Measurements from ENCODE around the gene ETV6.
"Not testable (repeated sequence)": the region's sequence is repeated elsewhere in the genome, so short reads cannot be mapped to it uniquely, and the experiment has no call there.

The ETV6 gene

DNA sequence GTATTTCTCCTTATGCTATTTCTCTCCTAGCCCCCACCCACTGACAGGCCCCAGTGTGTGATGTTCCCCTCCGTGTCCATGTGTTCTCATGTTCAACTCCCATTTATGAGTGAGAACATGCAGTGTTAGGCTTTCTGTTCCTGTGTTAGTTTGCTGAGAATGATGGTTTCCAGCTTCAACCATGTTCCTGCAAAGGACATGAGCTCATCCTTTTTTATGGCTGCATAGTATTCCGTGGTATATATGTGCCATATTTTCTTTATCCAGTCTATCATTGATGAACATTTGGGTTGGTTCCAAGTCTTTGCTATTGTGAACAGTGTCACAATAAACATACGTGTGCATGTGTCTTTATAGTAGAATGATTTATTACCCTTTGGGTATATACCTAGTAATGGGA lies 32.2 kb downstream of the ETV6 start:
- H3K27ac ChIP-seq (ENCODE audit: low read depth, low read length, severe bottlenecking); H3K4me3 ChIP-seq (ENCODE audit: extremely low read depth, insufficient read depth, low read length, poor library complexity, severe bottlenecking); H3K9me3 ChIP-seq (ENCODE audit: control insufficient read depth, low read length); H3K4me1 ChIP-seq (ENCODE audit: control insufficient read depth, insufficient read depth, low read length, poor library complexity, severe bottlenecking): not testable (repeated sequence)
- WGBS, 2 experiments (ENCODE audit: insufficient coverage in 2 of 2) = 92% methylated on average over 2 of the region's 3 CpGs; no CpG with 5 or more reads in 1 of the 2 experiments
- H3K36me3 ChIP-seq (ENCODE audit: control insufficient read depth, insufficient read depth, low read length) = peaks cover 11% of the 10 kb centered on the region

GRCh38 chr12:11684393-11684792 lies 34.9 kb downstream of the ETV6 start:
- H3K9me3 ChIP-seq (ENCODE audit: control insufficient read depth, low read length) = no peaks in the 10 kb centered on the region
- H3K4me1 ChIP-seq (ENCODE audit: control insufficient read depth, insufficient read depth, low read length, poor library complexity, severe bottlenecking) = peaks cover 17% of the 10 kb centered on the region
- no peak overlapping the region for H3K4me3 ChIP-seq (ENCODE audit: extremely low read depth, insufficient read depth, low read length, poor library complexity, severe bottlenecking)
- peaks cover 2% of the 10 kb centered on the region for H3K36me3 ChIP-seq (ENCODE audit: control insufficient read depth, insufficient read depth, low read length)
- no peak overlapping the region for H3K27ac ChIP-seq (ENCODE audit: low read depth, low read length, severe bottlenecking)
- 95% methylated on average over 2 of the region's 3 CpGs; no CpG with 5 or more reads in 1 of the 2 experiments for WGBS, 2 experiments (ENCODE audit: insufficient coverage in 2 of 2)

- Histone ChIP-seq H3K4me1 (ENCODE audit: control insufficient read depth, insufficient read depth, low read length, poor library complexity, severe bottlenecking) (peaks cover 17% of the 10 kb centered on the region), H3K36me3 (ENCODE audit: control insufficient read depth, insufficient read depth, low read length) (no peaks in the 10 kb centered on the region), H3K9me3 (ENCODE audit: control insufficient read depth, low read length) (no peaks in the 10 kb centered on the region), H3K27ac (ENCODE audit: low read depth, low read length, severe bottlenecking) (no peak overlapping the region), H3K4me3 (ENCODE audit: extremely low read depth, insufficient read depth, low read length, poor library complexity, severe bottlenecking) (no peak overlapping the region)
- WGBS, 2 experiments (ENCODE audit: insufficient coverage in 2 of 2) = 84 to 86% methylated on average over 5 to 7 of the region's 7 CpGs
These were observed 35.3 kb downstream of the ETV6 start for GRCh38 chr12:11684811-11685210.

DNA sequence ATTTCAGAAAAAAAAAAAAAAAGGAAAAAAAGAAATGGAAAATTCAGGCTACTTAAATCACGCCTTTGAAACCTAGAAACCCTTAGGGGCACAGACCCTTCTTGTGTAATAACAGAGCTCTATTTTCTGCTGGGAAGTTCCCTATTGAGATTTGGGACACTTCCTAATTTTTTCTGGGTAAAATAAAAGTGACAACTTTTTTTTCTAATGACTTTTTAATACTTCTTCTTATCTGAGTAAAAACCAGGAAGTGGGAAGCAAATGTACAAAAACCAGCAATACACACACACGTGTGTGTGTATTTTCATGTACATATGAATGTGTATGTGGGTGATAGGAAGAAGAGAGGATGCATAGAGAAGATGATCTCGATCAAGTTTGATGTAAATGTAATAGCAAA lies 35.8 kb downstream of the ETV6 start:
- H3K27ac ChIP-seq (ENCODE audit: low read depth, low read length, severe bottlenecking) = no peak overlapping the region
- peaks cover 17% of the 10 kb centered on the region for H3K4me1 ChIP-seq (ENCODE audit: control insufficient read depth, insufficient read depth, low read length, poor library complexity, severe bottlenecking)
- H3K36me3 ChIP-seq (ENCODE audit: control insufficient read depth, insufficient read depth, low read length) = peaks cover 2% of the 10 kb centered on the region
- WGBS, 2 experiments (ENCODE audit: insufficient coverage in 2 of 2) = 100% methylated on average over 1 of the region's 3 CpGs
- no peak overlapping the region for H3K4me3 ChIP-seq (ENCODE audit: extremely low read depth, insufficient read depth, low read length, poor library complexity, severe bottlenecking)
- no peaks in the 10 kb centered on the region for H3K9me3 ChIP-seq (ENCODE audit: control insufficient read depth, low read length)

- no peak overlapping the region for H3K27ac ChIP-seq (ENCODE audit: low read depth, low read length, severe bottlenecking)
- no peak overlapping the region for H3K4me3 ChIP-seq (ENCODE audit: extremely low read depth, insufficient read depth, low read length, poor library complexity, severe bottlenecking)
- H3K9me3 ChIP-seq (ENCODE audit: control insufficient read depth, low read length) = no peaks in the 10 kb centered on the region
- WGBS, 2 experiments (ENCODE audit: insufficient coverage in 2 of 2) = no CpG with 5 or more reads among the region's 2 CpGs
- peaks cover 4% of the 10 kb centered on the region for H3K36me3 ChIP-seq (ENCODE audit: control insufficient read depth, insufficient read depth, low read length)
- peaks cover 17% of the 10 kb centered on the region for H3K4me1 ChIP-seq (ENCODE audit: control insufficient read depth, insufficient read depth, low read length, poor library complexity, severe bottlenecking)
These were observed 36.2 kb downstream of the ETV6 start for GRCh38 chr12:11685716-11686115.

DNA sequence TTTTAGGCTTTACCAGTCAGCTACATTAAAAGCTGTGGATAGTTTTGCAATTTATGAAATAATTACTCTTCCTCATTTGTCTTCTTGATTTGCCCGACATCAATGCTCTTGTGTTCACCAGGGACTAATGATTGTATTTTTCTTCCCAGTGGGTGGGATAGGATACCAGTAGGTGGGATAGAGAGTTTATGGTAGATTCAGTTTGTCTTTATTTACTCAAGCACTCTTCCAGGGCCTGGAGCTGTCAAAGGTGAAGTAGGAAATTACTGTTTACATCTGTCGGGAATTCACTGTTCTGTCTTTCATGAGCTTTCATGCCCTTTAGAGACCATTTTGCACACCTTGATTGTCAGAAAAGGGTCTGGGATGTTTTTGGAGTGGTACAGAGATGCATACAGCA lies 36.6 kb downstream of the ETV6 start:
- 82% methylated on average over 2 of the region's 2 CpGs; no CpG with 5 or more reads in 1 of the 2 experiments for WGBS, 2 experiments (ENCODE audit: insufficient coverage in 2 of 2)
- H3K27ac ChIP-seq (ENCODE audit: low read depth, low read length, severe bottlenecking) = no peak overlapping the region
- H3K9me3 ChIP-seq (ENCODE audit: control insufficient read depth, low read length) = no peaks in the 10 kb centered on the region

DNA sequence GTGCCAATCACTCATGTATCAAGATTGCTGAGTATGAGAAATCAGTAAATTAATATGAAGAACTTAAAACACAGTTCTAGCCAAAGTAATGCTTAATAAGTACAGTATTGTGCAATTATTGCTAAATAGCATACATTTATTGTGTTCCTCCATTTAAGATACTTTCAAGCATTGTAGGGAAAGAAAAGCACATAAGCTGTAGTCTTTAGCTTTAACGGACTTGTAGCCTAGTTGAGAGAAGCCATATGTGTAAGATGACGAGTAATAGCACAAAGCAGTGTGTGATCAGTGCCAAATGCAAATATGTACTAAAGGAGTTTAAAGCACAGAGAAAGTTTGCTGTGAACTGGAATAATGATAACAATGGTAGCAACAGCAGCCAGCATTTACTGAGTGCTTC lies 38.1 kb downstream of the ETV6 start:
- WGBS, 2 experiments (ENCODE audit: insufficient coverage in 2 of 2) = 97 to 100% methylated on average over 2 of the region's 2 CpGs
- Histone ChIP-seq H3K9me3 (ENCODE audit: control insufficient read depth, low read length) (no peaks in the 10 kb centered on the region), H3K36me3 (ENCODE audit: control insufficient read depth, insufficient read depth, low read length) (peaks cover 6% of the 10 kb centered on the region), H3K4me3 (ENCODE audit: extremely low read depth, insufficient read depth, low read length, poor library complexity, severe bottlenecking) (no peak overlapping the region), H3K27ac (ENCODE audit: low read depth, low read length, severe bottlenecking) (no peak overlapping the region), H3K4me1 (ENCODE audit: control insufficient read depth, insufficient read depth, low read length, poor library complexity, severe bottlenecking) (peaks cover 17% of the 10 kb centered on the region)

More for the DNA sequence above, 36.6 kb downstream of the ETV6 start:
- peaks cover 4% of the 10 kb centered on the region for H3K36me3 ChIP-seq (ENCODE audit: control insufficient read depth, insufficient read depth, low read length)
- peaks cover 17% of the 10 kb centered on the region for H3K4me1 ChIP-seq (ENCODE audit: control insufficient read depth, insufficient read depth, low read length, poor library complexity, severe bottlenecking)
- no peak overlapping the region for H3K4me3 ChIP-seq (ENCODE audit: extremely low read depth, insufficient read depth, low read length, poor library complexity, severe bottlenecking)

DNA sequence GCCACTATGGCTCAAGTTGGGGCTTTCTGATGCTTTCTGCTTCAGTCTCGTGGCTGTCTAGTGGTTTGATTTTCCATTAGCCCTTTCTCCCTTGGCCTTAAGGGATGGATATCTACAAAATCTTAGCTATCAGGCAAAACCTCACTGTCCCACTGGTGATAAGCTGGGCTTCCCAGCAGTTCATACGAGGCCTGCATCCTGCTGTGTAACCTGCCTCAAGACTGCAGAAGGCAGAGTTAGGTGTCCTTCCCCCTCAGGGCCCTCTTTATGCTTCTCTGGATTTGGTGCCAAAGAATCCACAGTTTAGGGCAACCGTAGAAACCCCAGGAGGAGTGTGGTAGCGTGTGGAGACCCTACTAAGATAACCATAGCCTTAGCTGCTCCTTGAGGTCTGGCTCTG lies 38.9 kb downstream of the ETV6 start:
- no peaks in the 10 kb centered on the region for H3K9me3 ChIP-seq (ENCODE audit: control insufficient read depth, low read length)
- H3K4me3 ChIP-seq (ENCODE audit: extremely low read depth, insufficient read depth, low read length, poor library complexity, severe bottlenecking) = no peak overlapping the region
- H3K27ac ChIP-seq (ENCODE audit: low read depth, low read length, severe bottlenecking) = no peak overlapping the region
- peaks cover 6% of the 10 kb centered on the region for H3K36me3 ChIP-seq (ENCODE audit: control insufficient read depth, insufficient read depth, low read length)
- H3K4me1 ChIP-seq (ENCODE audit: control insufficient read depth, insufficient read depth, low read length, poor library complexity, severe bottlenecking) = peaks cover 17% of the 10 kb centered on the region
- 88 to 89% methylated on average over 2 to 4 of the region's 4 CpGs for WGBS, 2 experiments (ENCODE audit: insufficient coverage in 2 of 2)

DNA sequence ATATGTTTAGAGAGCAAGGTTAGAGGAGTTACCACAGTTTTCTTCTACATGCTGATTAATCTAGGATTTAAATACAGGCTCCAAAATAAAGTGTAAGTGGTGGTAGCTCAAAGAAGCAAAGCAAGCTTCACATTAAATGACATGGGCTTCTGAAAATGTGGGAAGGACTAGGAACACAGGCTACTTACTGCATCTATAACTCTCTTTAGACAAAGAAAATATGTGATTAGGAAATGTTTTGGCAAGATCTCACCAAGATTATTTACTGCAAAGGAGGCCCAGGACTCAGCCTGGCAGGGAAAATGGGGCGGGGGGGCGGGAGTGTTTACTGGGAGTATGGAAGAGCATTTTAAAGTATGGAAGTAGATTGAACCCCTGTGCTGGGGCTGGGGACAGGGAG lies 39.4 kb downstream of the ETV6 start:
- Histone ChIP-seq H3K4me1 (ENCODE audit: control insufficient read depth, insufficient read depth, low read length, poor library complexity, severe bottlenecking) (peaks cover 17% of the 10 kb centered on the region), H3K27ac (ENCODE audit: low read depth, low read length, severe bottlenecking) (no peak overlapping the region), H3K36me3 (ENCODE audit: control insufficient read depth, insufficient read depth, low read length) (peaks cover 6% of the 10 kb centered on the region), H3K4me3 (ENCODE audit: extremely low read depth, insufficient read depth, low read length, poor library complexity, severe bottlenecking) (no peak overlapping the region), H3K9me3 (ENCODE audit: control insufficient read depth, low read length) (no peaks in the 10 kb centered on the region)
- 90 to 93% methylated on average over 2 of the region's 2 CpGs for WGBS, 2 experiments (ENCODE audit: insufficient coverage in 2 of 2)

- WGBS, 2 experiments (ENCODE audit: insufficient coverage in 2 of 2) = 92 to 96% methylated on average over 6 to 8 of the region's 10 CpGs
- no peaks in the 10 kb centered on the region for H3K9me3 ChIP-seq (ENCODE audit: control insufficient read depth, low read length)
- H3K36me3 ChIP-seq (ENCODE audit: control insufficient read depth, insufficient read depth, low read length) = peaks cover 6% of the 10 kb centered on the region
- peaks cover 15% of the 10 kb centered on the region for H3K4me1 ChIP-seq (ENCODE audit: control insufficient read depth, insufficient read depth, low read length, poor library complexity, severe bottlenecking)
- H3K4me3 ChIP-seq (ENCODE audit: extremely low read depth, insufficient read depth, low read length, poor library complexity, severe bottlenecking) = no peak overlapping the region
- H3K27ac ChIP-seq (ENCODE audit: low read depth, low read length, severe bottlenecking) = no peak overlapping the region
These were observed 40.2 kb downstream of the ETV6 start for GRCh38 chr12:11689591-11690186.

DNA sequence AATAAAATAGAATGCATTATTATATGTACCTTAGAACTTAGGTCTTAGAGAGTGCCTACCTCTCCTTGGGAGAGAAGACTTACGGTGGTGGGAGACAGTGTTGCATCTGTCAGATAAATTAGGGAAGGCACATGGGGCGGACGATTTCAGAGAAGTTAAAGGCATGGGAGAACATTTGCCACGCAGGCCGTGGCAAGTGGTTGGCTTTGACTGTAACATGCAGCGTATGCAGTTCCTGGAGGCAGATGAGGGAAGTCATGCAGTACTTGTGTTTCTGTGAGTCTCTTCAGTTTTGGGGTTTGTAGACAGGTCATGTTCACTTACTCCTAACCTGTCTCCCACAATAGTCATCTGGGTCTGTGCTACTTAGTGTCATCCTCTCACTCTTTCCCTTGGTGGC lies 43.6 kb downstream of the ETV6 start:
- no peak overlapping the region for H3K27ac ChIP-seq (ENCODE audit: low read depth, low read length, severe bottlenecking)
- no peaks in the 10 kb centered on the region for H3K9me3 ChIP-seq (ENCODE audit: control insufficient read depth, low read length)
- peaks cover 9% of the 10 kb centered on the region for H3K36me3 ChIP-seq (ENCODE audit: control insufficient read depth, insufficient read depth, low read length)
- no peak overlapping the region for H3K4me3 ChIP-seq (ENCODE audit: extremely low read depth, insufficient read depth, low read length, poor library complexity, severe bottlenecking)
- WGBS, 2 experiments (ENCODE audit: insufficient coverage in 2 of 2) = 90 to 100% methylated on average over 5 of the region's 6 CpGs
- peaks cover 6% of the 10 kb centered on the region for H3K4me1 ChIP-seq (ENCODE audit: control insufficient read depth, insufficient read depth, low read length, poor library complexity, severe bottlenecking)

Measured in mesodermal cell (in vitro differentiated cells).